ENCODE results near the gene MOB1A. TPM values are rescaled to one million over a fixed set of nuclear protein-coding genes. Genes with fewer than 3 reads are reported as not detected.
A peak's percentile ranks its signal among the peaks of the same experiment; 100 is the strongest.

Gene MOB1A
- total and polyA plus RNA-seq, 2 of the 13 experiments (the other 11 are each of a cell fraction or from before 2014, with no cell fraction given): 48.2 to 139 TPM

DNA sequence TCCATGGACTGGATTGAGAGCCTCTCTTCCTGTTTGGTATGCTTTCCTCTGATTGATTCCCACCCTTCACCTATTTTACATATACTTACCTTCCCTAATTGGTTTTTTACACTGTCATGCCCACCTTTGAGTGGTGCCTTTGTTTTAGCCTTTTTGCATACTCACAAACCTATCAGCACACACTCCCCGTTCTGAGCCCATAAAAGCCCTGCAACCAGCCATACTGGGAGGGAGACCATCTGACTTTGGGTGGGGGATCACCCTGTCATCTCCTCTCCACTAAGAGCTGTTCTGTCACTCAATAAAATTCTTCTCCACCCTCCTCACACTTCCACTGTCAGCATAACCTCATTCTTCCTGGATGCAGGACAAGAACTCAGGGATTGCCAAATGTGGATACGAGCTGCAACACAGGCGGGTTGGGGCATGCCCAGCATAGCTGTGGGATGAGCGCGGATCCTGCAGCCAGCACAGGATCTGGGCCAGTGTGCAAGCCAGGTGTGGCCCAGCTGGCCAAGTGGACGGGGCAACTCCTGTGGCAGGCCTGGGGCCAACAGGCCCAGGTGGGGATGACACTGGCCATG, 9.4 kb upstream of the MOB1A start:
- Histone ChIP-seq H3K79me2 (ENCODE audit: insufficient read depth, low read length) (no peaks in the 10 kb centered on the region), H3K27ac (ENCODE audit: extremely low read length, insufficient read depth, low read length) (no peak overlapping the region), H3K4me3 (replicated peaks in 1 of 3; ENCODE audit: insufficient read depth in 1 of 3, low read depth in 2 of 3, low read length in 3 of 3) (peak overlapping the region in 1 of 3 experiments; percentile 45; a peak in 2 of 6 replicates), H3K4me2 (ENCODE audit: low read depth, low read length) (peak overlapping the region; percentile 71), H3K9me3 (ENCODE audit: low read length) (no peaks in the 10 kb centered on the region), H3K4me1 (ENCODE audit: insufficient read depth, low read length) (peaks cover 29% of the 10 kb centered on the region), H4K20me1 (ENCODE audit: insufficient read depth, low read length) (no peaks in the 10 kb centered on the region), H3K36me3 (replicated peaks in 1 of 2; ENCODE audit: control insufficient read depth in 1 of 2, insufficient read depth in 2 of 2, low read length in 2 of 2) (no peaks in the 10 kb centered on the region), H2AFZ (ENCODE audit: low read length) (peak overlapping the region; percentile 37), H3K9ac (ENCODE audit: insufficient read depth, low read depth, low read length) (peak overlapping the region; percentile 7; the same call in 1 of the 2 replicates), H3K27me3 (ENCODE audit: control insufficient read depth in 1 of 2, insufficient read depth in 2 of 2, low read length in 2 of 2) (no peaks in the 10 kb centered on the region)
- ChIA-PET CTCF (ENCODE audit: low intra/inter-chr PET ratio, low total read pairs) (no interaction called here), POLR2A (interaction anchor here (1.4 to 1.8 kb wide), 2 partner anchors 9 to 10 kb away, joined by 11 to 20 read pairs; partner anchors contain the start of genes MOB1A and MTHFD2)
- 16% methylated on average over 6 of the region's 6 CpGs for WGBS (ENCODE audit: low lambda C conversion rate)
- in situ Hi-C loops (cut with HindIII; ENCODE audit: extremely low pct_ligation_motif_present, low pct_unique_long_range_greater_than_20kb): no loop called here
- ATAC-seq: peak; percentile 72
- intact Hi-C loops (cut with micrococcal nuclease; ENCODE audit: unreplicated experiment): no loop called here
- no peak for FAIRE-seq
- peak; percentile 33 for DNase-seq (ENCODE audit: low spot score)
- no TSS peak for BruUV-seq (replicated peaks)
- TF ChIP-seq, protein P1, sequence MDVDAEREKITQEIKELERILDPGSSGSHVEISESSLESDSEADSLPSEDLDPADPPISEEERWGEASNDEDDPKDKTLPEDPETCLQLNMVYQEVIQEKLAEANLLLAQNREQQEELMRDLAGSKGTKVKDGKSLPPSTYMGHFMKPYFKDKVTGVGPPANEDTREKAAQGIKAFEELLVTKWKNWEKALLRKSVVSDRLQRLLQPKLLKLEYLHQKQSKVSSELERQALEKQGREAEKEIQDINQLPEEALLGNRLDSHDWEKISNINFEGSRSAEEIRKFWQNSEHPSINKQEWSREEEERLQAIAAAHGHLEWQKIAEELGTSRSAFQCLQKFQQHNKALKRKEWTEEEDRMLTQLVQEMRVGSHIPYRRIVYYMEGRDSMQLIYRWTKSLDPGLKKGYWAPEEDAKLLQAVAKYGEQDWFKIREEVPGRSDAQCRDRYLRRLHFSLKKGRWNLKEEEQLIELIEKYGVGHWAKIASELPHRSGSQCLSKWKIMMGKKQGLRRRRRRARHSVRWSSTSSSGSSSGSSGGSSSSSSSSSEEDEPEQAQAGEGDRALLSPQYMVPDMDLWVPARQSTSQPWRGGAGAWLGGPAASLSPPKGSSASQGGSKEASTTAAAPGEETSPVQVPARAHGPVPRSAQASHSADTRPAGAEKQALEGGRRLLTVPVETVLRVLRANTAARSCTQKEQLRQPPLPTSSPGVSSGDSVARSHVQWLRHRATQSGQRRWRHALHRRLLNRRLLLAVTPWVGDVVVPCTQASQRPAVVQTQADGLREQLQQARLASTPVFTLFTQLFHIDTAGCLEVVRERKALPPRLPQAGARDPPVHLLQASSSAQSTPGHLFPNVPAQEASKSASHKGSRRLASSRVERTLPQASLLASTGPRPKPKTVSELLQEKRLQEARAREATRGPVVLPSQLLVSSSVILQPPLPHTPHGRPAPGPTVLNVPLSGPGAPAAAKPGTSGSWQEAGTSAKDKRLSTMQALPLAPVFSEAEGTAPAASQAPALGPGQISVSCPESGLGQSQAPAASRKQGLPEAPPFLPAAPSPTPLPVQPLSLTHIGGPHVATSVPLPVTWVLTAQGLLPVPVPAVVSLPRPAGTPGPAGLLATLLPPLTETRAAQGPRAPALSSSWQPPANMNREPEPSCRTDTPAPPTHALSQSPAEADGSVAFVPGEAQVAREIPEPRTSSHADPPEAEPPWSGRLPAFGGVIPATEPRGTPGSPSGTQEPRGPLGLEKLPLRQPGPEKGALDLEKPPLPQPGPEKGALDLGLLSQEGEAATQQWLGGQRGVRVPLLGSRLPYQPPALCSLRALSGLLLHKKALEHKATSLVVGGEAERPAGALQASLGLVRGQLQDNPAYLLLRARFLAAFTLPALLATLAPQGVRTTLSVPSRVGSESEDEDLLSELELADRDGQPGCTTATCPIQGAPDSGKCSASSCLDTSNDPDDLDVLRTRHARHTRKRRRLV (CRISPR knock-in tag; IDR thresholded peaks at IDR 0.05): no peak
- no peak for TF ChIP-seq ZNF253 (CRISPR knock-in tag; IDR thresholded peaks at IDR 0.05; ENCODE audit: borderline replicate concordance)
- peak; percentile 66 for TF ChIP-seq TEAD3 (CRISPR knock-in tag; optimal IDR thresholded peaks at IDR 0.05; ENCODE audit: borderline replicate concordance)
- no peak for TF ChIP-seq TAF1 (CRISPR knock-in tag; IDR thresholded peaks at IDR 0.05)
- TF ChIP-seq HNF1B (CRISPR knock-in tag; IDR thresholded peaks at IDR 0.05): 0 out of 2 replicates have a peak, but pooled peaks have one; percentile 29
- TF ChIP-seq ZNF768 (CRISPR knock-in tag; IDR thresholded peaks at IDR 0.05): peak; percentile 70; the same call in 1 of the 2 replicates
- TF ChIP-seq ISX (CRISPR knock-in tag; conservative IDR thresholded peaks at IDR 0.05): no peak
- no peak for TF ChIP-seq ZNF337 (CRISPR knock-in tag; IDR thresholded peaks at IDR 0.05; ENCODE audit: borderline replicate concordance, low read depth)
- 0 out of 2 replicates have a peak, but pooled peaks have one; percentile 21 for TF ChIP-seq ZMYM3 (CRISPR knock-in tag; IDR thresholded peaks at IDR 0.05)
- no peak for TF ChIP-seq REXO4 (CRISPR knock-in tag; IDR thresholded peaks at IDR 0.05; ENCODE audit: borderline replicate concordance)
- peak; percentile 22; the same call in 1 of the 2 replicates for TF ChIP-seq KDM5B (CRISPR knock-in tag; IDR thresholded peaks at IDR 0.05; ENCODE audit: borderline replicate concordance)
- 0 out of 2 replicates have a peak, but pooled peaks have one; percentile 13 for TF ChIP-seq SALL1 (CRISPR knock-in tag; IDR thresholded peaks at IDR 0.05)
- TF ChIP-seq CEBPG (CRISPR knock-in tag; IDR thresholded peaks at IDR 0.05): 0 out of 2 replicates have a peak, but pooled peaks have one; percentile 19
- TF ChIP-seq, protein P2, sequence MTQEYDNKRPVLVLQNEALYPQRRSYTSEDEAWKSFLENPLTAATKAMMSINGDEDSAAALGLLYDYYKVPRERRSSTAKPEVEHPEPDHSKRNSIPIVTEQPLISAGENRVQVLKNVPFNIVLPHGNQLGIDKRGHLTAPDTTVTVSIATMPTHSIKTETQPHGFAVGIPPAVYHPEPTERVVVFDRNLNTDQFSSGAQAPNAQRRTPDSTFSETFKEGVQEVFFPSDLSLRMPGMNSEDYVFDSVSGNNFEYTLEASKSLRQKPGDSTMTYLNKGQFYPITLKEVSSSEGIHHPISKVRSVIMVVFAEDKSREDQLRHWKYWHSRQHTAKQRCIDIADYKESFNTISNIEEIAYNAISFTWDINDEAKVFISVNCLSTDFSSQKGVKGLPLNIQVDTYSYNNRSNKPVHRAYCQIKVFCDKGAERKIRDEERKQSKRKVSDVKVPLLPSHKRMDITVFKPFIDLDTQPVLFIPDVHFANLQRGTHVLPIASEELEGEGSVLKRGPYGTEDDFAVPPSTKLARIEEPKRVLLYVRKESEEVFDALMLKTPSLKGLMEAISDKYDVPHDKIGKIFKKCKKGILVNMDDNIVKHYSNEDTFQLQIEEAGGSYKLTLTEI (CRISPR knock-in tag; conservative IDR thresholded peaks at IDR 0.05): no peak
